ENCODE data around the gene TMOD1. TPM values are rescaled to one million over a fixed set of nuclear protein-coding genes. Genes with fewer than 3 reads are reported as not detected.

The TMOD1 gene
- total and polyA plus RNA-seq, 10 of the 15 experiments (the other 5 are each of a cell fraction or from before 2014, with no cell fraction given) = 4.0 to 44.1 (median 15.4) TPM

DNA sequence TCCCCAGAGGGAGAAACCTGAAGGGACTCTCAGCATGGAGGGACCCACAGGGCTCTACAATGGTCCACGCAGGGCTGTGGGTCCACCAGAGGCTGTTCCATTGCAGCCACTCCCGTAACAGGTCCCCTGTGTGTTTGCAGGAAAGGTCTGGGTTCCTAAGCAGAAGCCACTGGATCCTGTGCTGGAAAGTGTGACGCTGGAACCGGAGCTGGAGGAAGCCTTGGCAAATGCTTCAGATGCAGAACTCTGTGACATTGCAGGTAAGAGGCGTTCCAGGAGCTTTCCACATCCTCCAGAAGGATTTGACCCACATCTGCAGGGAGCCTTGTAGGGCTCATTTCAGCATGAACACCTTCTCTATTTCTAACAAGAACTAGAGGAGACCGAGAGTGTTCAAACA is 51.7 kb downstream of the TMOD1 start (continued):
- TF ChIP-seq, protein P1, sequence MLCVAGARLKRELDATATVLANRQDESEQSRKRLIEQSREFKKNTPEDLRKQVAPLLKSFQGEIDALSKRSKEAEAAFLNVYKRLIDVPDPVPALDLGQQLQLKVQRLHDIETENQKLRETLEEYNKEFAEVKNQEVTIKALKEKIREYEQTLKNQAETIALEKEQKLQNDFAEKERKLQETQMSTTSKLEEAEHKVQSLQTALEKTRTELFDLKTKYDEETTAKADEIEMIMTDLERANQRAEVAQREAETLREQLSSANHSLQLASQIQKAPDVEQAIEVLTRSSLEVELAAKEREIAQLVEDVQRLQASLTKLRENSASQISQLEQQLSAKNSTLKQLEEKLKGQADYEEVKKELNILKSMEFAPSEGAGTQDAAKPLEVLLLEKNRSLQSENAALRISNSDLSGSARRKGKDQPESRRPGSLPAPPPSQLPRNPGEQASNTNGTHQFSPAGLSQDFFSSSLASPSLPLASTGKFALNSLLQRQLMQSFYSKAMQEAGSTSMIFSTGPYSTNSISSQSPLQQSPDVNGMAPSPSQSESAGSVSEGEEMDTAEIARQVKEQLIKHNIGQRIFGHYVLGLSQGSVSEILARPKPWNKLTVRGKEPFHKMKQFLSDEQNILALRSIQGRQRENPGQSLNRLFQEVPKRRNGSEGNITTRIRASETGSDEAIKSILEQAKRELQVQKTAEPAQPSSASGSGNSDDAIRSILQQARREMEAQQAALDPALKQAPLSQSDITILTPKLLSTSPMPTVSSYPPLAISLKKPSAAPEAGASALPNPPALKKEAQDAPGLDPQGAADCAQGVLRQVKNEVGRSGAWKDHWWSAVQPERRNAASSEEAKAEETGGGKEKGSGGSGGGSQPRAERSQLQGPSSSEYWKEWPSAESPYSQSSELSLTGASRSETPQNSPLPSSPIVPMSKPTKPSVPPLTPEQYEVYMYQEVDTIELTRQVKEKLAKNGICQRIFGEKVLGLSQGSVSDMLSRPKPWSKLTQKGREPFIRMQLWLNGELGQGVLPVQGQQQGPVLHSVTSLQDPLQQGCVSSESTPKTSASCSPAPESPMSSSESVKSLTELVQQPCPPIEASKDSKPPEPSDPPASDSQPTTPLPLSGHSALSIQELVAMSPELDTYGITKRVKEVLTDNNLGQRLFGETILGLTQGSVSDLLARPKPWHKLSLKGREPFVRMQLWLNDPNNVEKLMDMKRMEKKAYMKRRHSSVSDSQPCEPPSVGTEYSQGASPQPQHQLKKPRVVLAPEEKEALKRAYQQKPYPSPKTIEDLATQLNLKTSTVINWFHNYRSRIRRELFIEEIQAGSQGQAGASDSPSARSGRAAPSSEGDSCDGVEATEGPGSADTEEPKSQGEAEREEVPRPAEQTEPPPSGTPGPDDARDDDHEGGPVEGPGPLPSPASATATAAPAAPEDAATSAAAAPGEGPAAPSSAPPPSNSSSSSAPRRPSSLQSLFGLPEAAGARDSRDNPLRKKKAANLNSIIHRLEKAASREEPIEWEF (IDR thresholded peaks at IDR 0.05; ENCODE audit: insufficient replicate concordance, low read depth, low read length) = no peak
- TF ChIP-seq CBX3 (IDR thresholded peaks at IDR 0.05; ENCODE audit: borderline replicate concordance, low read depth) (no peak), CBFB (IDR thresholded peaks at IDR 0.05; ENCODE audit: low read depth) (no peak)

GRCh38 chr9:97553841-97554240 is 52.4 kb downstream of the TMOD1 start:
- POLR2A ChIA-PET = no interaction called here
- H3K9me3 ChIP-seq (replicated peaks; ENCODE audit: control insufficient read depth, insufficient read depth, low read length) = no peaks in the 10 kb centered on the region

More at GRCh38 chr9:97553841-97554240, 52.4 kb downstream of the TMOD1 start:
- RAD21 ChIA-PET (ENCODE audit: unreplicated experiment) = no interaction called here
- H3K4me2 ChIP-seq (ENCODE audit: control insufficient read depth, insufficient read depth) = no peak overlapping the region
- no peaks in the 10 kb centered on the region for H4K20me1 ChIP-seq (ENCODE audit: control insufficient read depth, insufficient read depth)
- TF ChIP-seq, protein P2, sequence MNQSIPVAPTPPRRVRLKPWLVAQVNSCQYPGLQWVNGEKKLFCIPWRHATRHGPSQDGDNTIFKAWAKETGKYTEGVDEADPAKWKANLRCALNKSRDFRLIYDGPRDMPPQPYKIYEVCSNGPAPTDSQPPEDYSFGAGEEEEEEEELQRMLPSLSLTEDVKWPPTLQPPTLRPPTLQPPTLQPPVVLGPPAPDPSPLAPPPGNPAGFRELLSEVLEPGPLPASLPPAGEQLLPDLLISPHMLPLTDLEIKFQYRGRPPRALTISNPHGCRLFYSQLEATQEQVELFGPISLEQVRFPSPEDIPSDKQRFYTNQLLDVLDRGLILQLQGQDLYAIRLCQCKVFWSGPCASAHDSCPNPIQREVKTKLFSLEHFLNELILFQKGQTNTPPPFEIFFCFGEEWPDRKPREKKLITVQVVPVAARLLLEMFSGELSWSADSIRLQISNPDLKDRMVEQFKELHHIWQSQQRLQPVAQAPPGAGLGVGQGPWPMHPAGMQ (IDR thresholded peaks at IDR 0.05; ENCODE audit: borderline replicate concordance) = no peak
- TF ChIP-seq KLF5 (IDR thresholded peaks at IDR 0.05; ENCODE audit: partially characterized antibody) = no peak
- no peak for TF ChIP-seq EED (IDR thresholded peaks at IDR 0.05; ENCODE audit: low read depth)
- no peak for TF ChIP-seq ZNF622 (IDR thresholded peaks at IDR 0.05)
- TF ChIP-seq MAX (IDR thresholded peaks at IDR 0.05; ENCODE audit: low read depth, low read length) = no peak
- TF ChIP-seq CBFB (IDR thresholded peaks at IDR 0.05; ENCODE audit: low read depth) = no peak
- TF ChIP-seq CTCF (IDR thresholded peaks at IDR 0.05 in 2 of 3, conservative IDR thresholded peaks at IDR 0.05 in 1 of 3; ENCODE audit: control insufficient read depth in 2 of 3, extremely low read depth in 1 of 3, insufficient read depth in 1 of 3, low read depth in 3 of 3, low read length in 3 of 3) = no peak
- TF ChIP-seq RELA (IDR thresholded peaks at IDR 0.05; ENCODE audit: borderline replicate concordance, partially characterized antibody) = no peak
- TF ChIP-seq POLR2AphosphoS2 (IDR thresholded peaks at IDR 0.05; ENCODE audit: low read depth, low read length) = no peak
- no peak for TF ChIP-seq RFX5 (IDR thresholded peaks at IDR 0.05; ENCODE audit: low read depth, low read length)
- TF ChIP-seq BHLHE40 (IDR thresholded peaks at IDR 0.05; ENCODE audit: borderline replicate concordance in 1 of 2, low read depth in 2 of 2, low read length in 1 of 2) = no peak
- peaks cover under 1 to 6% of the 10 kb centered on the region in 2 experiments; a peak in 3 of 4 replicates for H3K36me3 ChIP-seq (ENCODE audit: control insufficient read depth in 2 of 2, insufficient read depth in 2 of 2, low read length in 1 of 2)
- no peaks in the 10 kb centered on the region for H3K79me2 ChIP-seq (ENCODE audit: control insufficient read depth, insufficient read depth, low read length)
- intact Hi-C loops (cut with micrococcal nuclease; ENCODE audit: unreplicated experiment) (no loop called here), in situ Hi-C loops (cut with MboI) (no loop called here)
- FAIRE-seq (no peak), ATAC-seq (no peak), DNase-seq (ENCODE audit: low read depth, low spot score) (no peak)
- 57% methylated on average over 3 of the region's 5 CpGs for WGBS (ENCODE audit: insufficient coverage, insufficient replicate concordance, low lambda C conversion rate, missing lambda C conversion rate)
- H2AFZ ChIP-seq (ENCODE audit: control insufficient read depth, low read depth, low read length) = no peak overlapping the region
- H3K4me1 ChIP-seq (ENCODE audit: control insufficient read depth, insufficient read depth, low read length) = peaks cover 17% of the 10 kb centered on the region
- CTCF ChIA-PET = interaction anchor here (1.3 kb wide), 1 partner anchor 20 kb away, joined by 3 read pairs; no protein-coding TSS in a partner anchor
- H3K4me3 ChIP-seq = no peak overlapping the region
- no peak overlapping the region for H3K27ac ChIP-seq (ENCODE audit: control insufficient read depth, insufficient read depth)
- H3K9ac ChIP-seq (ENCODE audit: control insufficient read depth, insufficient read depth, low read length) = no peak overlapping the region
- H3K27me3 ChIP-seq (replicated peaks in 1 of 2; ENCODE audit: control insufficient read depth in 2 of 2, insufficient read depth in 2 of 2, low read length in 1 of 2) = no peaks in the 10 kb centered on the region
- BruUV-seq (replicated peaks) = no TSS peak
- SMC1A ChIA-PET (ENCODE audit: uncharacterized antibody, unreplicated experiment) = no interaction called here
